IPS-15b (cell line): ENCODE measurements around the gene DRP2.

Experiments
- H3K27me3 ChIP-seq: one replicate; pipeline ENCODE4 v1.6.1; 2013; ENCODE audit warnings: low read length; ENCODE audit not compliant: control insufficient read depth, insufficient read depth
- H3K36me3 ChIP-seq: one replicate; pipeline ENCODE4 v1.6.1; 2013; ENCODE audit warnings: low read length; ENCODE audit not compliant: control insufficient read depth, insufficient read depth
- H3K4me1 ChIP-seq: one replicate; pipeline ENCODE4 v1.6.1; 2013; ENCODE audit warnings: mild to moderate bottlenecking, low read length; ENCODE audit not compliant: control insufficient read depth, insufficient read depth
- H3K4me3 ChIP-seq: one replicate; pipeline ENCODE4 v1.5.1; 2013; ENCODE audit warnings: low read depth, low read length
- H3K9ac ChIP-seq: one replicate; pipeline ENCODE4 v1.6.1; 2013; ENCODE audit warnings: low read depth, mild to moderate bottlenecking, low read length
- H3K9me3 ChIP-seq: one replicate; pipeline ENCODE4 v1.6.1; 2013; ENCODE audit warnings: mild to moderate bottlenecking, low read length; ENCODE audit not compliant: control insufficient read depth, insufficient read depth

The DRP2 gene

DNA sequence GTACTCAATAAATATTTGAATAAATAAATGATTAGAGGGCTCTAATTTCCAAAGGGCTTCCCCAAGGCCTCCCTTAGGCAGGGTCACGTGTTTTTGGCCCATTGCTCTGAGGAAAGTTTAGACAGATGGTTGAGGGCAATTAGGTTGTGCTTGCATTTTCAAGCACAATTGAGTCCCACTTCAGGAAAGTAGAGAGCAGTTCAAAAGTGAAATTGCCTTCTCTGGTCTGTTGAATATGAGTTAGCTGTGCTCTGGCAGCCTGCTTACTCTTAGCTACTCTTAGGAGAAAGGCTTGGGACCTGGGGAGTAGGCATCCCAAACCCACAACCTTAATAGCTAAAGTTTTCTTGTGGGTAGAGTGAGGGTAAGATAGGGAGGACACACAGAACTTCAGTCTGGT, 9.0 kb upstream of the DRP2 start:
- Histone ChIP-seq H3K4me1 (no peaks in the 10 kb centered on the region), H3K4me3 (no peak overlapping the region), H3K36me3 (no peaks in the 10 kb centered on the region), H3K27me3 (no peaks in the 10 kb centered on the region), H3K9me3 (no peaks in the 10 kb centered on the region), H3K9ac (no peak overlapping the region)

GRCh38 chrX:101217689-101218088, 1.9 kb upstream of the DRP2 start:
- Histone ChIP-seq H3K36me3 (no peaks in the 10 kb centered on the region), H3K9ac (no peak overlapping the region), H3K4me1 (peaks cover 2% of the 10 kb centered on the region), H3K27me3 (no peaks in the 10 kb centered on the region), H3K9me3 (no peaks in the 10 kb centered on the region), H3K4me3 (no peak overlapping the region)

GRCh38 chrX:101219864-101220346, 319 bp downstream of the DRP2 start:
- H3K27me3 ChIP-seq = no peaks in the 10 kb centered on the region
- no peaks in the 10 kb centered on the region for H3K36me3 ChIP-seq
- no peak overlapping the region for H3K9ac ChIP-seq
- H3K9me3 ChIP-seq = no peaks in the 10 kb centered on the region
- H3K4me3 ChIP-seq = no peak overlapping the region
- H3K4me1 ChIP-seq = peaks cover 2% of the 10 kb centered on the region

GRCh38 chrX:101220662-101221260, 1.2 kb downstream of the DRP2 start:
- Histone ChIP-seq H3K27me3 (no peaks in the 10 kb centered on the region), H3K9ac (no peak overlapping the region), H3K36me3 (no peaks in the 10 kb centered on the region), H3K4me1 (peaks cover 2% of the 10 kb centered on the region), H3K9me3 (no peaks in the 10 kb centered on the region), H3K4me3 (no peak overlapping the region)

- Histone ChIP-seq H3K4me1 (peaks cover 2% of the 10 kb centered on the region), H3K9me3 (no peaks in the 10 kb centered on the region), H3K9ac (no peak overlapping the region), H3K36me3 (no peaks in the 10 kb centered on the region), H3K4me3 (no peak overlapping the region), H3K27me3 (no peaks in the 10 kb centered on the region)
Measured at GRCh38 chrX:101223226-101223625, 3.6 kb downstream of the DRP2 start.

- no peaks in the 10 kb centered on the region for H3K4me1 ChIP-seq
- H3K9me3 ChIP-seq = no peaks in the 10 kb centered on the region
- no peaks in the 10 kb centered on the region for H3K36me3 ChIP-seq
- H3K27me3 ChIP-seq = no peaks in the 10 kb centered on the region
- H3K4me3 ChIP-seq = no peak overlapping the region
- no peak overlapping the region for H3K9ac ChIP-seq
Measured at GRCh38 chrX:101229170-101229569, 9.6 kb downstream of the DRP2 start.

DNA sequence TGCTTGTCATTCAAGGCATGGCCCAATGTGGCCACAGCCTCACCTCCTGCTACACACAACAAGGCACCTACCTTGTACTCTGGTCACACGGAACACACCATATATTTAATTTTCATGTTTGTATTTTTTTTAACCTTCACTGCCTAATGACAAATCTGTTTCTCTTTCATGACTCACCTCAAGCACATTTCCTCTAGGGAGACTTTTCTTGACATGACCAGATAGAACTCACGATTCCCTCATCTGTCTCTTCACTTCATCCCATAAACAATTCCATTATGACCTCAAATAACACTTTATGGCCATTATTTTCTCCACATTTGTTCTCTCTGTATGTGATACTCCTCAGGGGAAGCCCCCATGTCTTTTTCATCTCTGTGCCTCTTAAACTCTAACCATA, 11.1 kb downstream of the DRP2 start:
- H3K4me1 ChIP-seq = no peaks in the 10 kb centered on the region
- no peaks in the 10 kb centered on the region for H3K36me3 ChIP-seq
- H3K9ac ChIP-seq = no peak overlapping the region
- no peaks in the 10 kb centered on the region for H3K9me3 ChIP-seq
- no peak overlapping the region for H3K4me3 ChIP-seq
- H3K27me3 ChIP-seq = no peaks in the 10 kb centered on the region

GRCh38 chrX:101231080-101231479, 11.5 kb downstream of the DRP2 start:
- no peaks in the 10 kb centered on the region for H3K9me3 ChIP-seq
- no peaks in the 10 kb centered on the region for H3K4me1 ChIP-seq
- no peak overlapping the region for H3K4me3 ChIP-seq
- no peak overlapping the region for H3K9ac ChIP-seq
- H3K36me3 ChIP-seq = no peaks in the 10 kb centered on the region
- H3K27me3 ChIP-seq = no peaks in the 10 kb centered on the region

DNA sequence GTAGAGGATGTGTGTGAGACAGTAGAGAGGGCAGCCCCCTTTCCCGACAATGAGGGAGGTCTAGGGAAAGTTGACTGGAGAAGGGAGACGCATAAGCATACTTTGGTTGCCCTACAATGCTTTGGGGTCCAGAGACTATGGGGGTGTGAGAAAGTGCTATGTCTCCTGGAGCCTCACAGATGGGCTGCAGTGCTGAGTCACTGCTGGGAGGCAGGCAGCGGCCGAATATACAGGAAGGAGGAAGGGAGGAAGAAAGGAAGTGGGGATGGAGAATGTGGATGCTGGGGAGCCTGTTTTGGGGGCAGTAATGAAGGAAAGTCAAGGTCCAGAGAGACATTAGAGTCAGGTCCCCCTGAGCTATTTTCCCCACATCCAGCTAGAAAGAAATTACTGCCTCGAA, 12.7 kb downstream of the DRP2 start:
- Histone ChIP-seq H3K4me3 (no peak overlapping the region), H3K9me3 (no peaks in the 10 kb centered on the region), H3K36me3 (no peaks in the 10 kb centered on the region), H3K27me3 (no peaks in the 10 kb centered on the region), H3K4me1 (no peaks in the 10 kb centered on the region), H3K9ac (no peak overlapping the region)

DNA sequence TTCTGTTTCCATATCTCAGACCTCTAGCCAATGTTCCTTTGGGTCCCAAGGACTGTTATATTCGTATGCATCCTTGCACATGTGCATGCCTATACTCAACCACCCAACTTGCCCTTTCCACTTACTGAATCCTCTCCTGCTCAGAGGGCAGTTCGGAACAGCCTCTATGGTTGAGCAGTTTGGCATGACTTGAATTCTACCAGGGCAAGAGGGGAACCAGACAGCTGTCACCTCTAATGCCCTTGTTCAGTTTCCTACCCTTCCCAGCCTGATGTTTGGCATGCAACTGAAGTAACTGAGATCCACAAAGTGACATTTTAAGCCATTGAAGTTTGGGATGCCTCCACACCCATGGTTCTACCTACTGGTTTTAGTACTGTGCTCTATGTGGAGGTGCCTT, 17.5 kb downstream of the DRP2 start:
- Histone ChIP-seq H3K27me3 (no peaks in the 10 kb centered on the region), H3K9me3 (no peaks in the 10 kb centered on the region), H3K36me3 (no peaks in the 10 kb centered on the region), H3K4me3 (no peak overlapping the region), H3K9ac (no peak overlapping the region), H3K4me1 (no peaks in the 10 kb centered on the region)

GRCh38 chrX:101241531-101241930, 21.9 kb downstream of the DRP2 start:
- Histone ChIP-seq H3K9me3 (no peaks in the 10 kb centered on the region), H3K9ac (no peak overlapping the region), H3K4me1 (no peaks in the 10 kb centered on the region), H3K36me3 (no peaks in the 10 kb centered on the region), H3K4me3 (no peak overlapping the region), H3K27me3 (no peaks in the 10 kb centered on the region)

GRCh38 chrX:101252634-101253033, 33.0 kb downstream of the DRP2 start:
- Histone ChIP-seq H3K36me3 (no peaks in the 10 kb centered on the region), H3K9me3 (peaks cover 3% of the 10 kb centered on the region)

More at GRCh38 chrX:101252634-101253033, 33.0 kb downstream of the DRP2 start:
- no peak overlapping the region for H3K4me3 ChIP-seq
- H3K4me1 ChIP-seq = no peaks in the 10 kb centered on the region
- no peaks in the 10 kb centered on the region for H3K27me3 ChIP-seq
- H3K9ac ChIP-seq = no peak overlapping the region
